ENCODE results near the gene OGDHL. TPM values are rescaled to one million over a fixed set of nuclear protein-coding genes. Genes with fewer than 3 reads are reported as not detected.
"Not testable (repeated sequence)": the region's sequence is repeated elsewhere in the genome, so short reads cannot be mapped to it uniquely, and the experiment has no call there.

The OGDHL gene
- total RNA-seq, 1 donor from 2014 or later: 10.1 TPM

DNA sequence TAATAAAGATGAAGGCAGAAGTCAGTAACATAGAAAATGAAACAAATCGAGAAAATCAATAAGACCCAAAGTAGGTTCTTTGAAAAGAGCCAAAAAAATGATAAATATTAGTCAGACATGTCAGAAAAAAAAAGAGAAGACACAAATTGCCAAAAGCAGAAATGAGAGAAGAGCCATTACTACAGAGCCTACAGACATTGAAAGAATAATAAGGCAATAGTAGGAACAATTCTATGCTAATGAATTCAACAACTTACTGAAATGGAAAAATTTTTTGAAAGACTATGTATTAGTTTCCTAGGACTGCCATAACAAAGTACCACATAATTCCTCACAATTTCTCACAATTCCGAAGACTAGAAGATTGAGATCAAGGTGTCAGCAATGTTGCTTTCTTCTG lies 35.5 kb downstream of the OGDHL start:
- peaks cover 9% of the 10 kb centered on the region for H3K36me3 Mint-ChIP-seq (ENCODE audit: low read depth)
- H3K4me3 Mint-ChIP-seq: no peak overlapping the region
- H3K27ac Mint-ChIP-seq (ENCODE audit: unreplicated experiment): no peak overlapping the region
- H3K27me3 Mint-ChIP-seq (ENCODE audit: low read depth): no peaks in the 10 kb centered on the region
- DNase-seq (ENCODE audit: low read depth, low spot score): no peak
- H3K9me3 Mint-ChIP-seq: peaks cover 12% of the 10 kb centered on the region
- no peaks in the 10 kb centered on the region for H3K4me1 Mint-ChIP-seq
- TF ChIP-seq, protein P1, sequence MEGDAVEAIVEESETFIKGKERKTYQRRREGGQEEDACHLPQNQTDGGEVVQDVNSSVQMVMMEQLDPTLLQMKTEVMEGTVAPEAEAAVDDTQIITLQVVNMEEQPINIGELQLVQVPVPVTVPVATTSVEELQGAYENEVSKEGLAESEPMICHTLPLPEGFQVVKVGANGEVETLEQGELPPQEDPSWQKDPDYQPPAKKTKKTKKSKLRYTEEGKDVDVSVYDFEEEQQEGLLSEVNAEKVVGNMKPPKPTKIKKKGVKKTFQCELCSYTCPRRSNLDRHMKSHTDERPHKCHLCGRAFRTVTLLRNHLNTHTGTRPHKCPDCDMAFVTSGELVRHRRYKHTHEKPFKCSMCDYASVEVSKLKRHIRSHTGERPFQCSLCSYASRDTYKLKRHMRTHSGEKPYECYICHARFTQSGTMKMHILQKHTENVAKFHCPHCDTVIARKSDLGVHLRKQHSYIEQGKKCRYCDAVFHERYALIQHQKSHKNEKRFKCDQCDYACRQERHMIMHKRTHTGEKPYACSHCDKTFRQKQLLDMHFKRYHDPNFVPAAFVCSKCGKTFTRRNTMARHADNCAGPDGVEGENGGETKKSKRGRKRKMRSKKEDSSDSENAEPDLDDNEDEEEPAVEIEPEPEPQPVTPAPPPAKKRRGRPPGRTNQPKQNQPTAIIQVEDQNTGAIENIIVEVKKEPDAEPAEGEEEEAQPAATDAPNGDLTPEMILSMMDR (conservative IDR thresholded peaks at IDR 0.05): no peak

DNA sequence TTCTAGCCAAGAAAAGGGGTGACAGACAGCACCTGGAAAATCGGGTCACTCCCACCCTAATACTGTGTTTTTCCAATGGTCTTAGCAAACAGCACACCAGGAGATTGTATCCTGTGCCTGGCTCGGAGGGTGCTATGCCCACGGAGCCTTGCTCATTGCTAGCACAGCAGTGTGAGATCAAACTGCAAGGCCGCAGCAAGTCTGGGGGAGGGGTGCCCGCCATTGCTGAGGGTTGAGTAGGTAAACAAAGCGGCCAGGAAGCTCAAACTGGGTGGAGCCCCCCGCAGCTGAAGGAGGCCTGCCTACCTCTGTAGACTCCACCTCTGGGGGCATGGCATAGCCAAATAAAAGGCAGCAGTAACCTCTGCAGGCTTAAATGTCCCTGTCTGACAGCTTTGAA lies 47.0 kb downstream of the OGDHL start:
- not testable (repeated sequence) for H3K36me3 Mint-ChIP-seq (ENCODE audit: low read depth); H3K4me3 Mint-ChIP-seq; H3K9me3 Mint-ChIP-seq; DNase-seq (ENCODE audit: low read depth, low spot score); H3K27ac Mint-ChIP-seq (ENCODE audit: unreplicated experiment)
- Mint-ChIP-seq H3K4me1 (peaks cover 14% of the 10 kb centered on the region), H3K27me3 (ENCODE audit: low read depth) (peaks cover 18% of the 10 kb centered on the region)

- Mint-ChIP-seq H3K27me3 (ENCODE audit: low read depth) (peaks cover 13% of the 10 kb centered on the region), H3K36me3 (ENCODE audit: low read depth) (peaks cover 3% of the 10 kb centered on the region), H3K27ac (ENCODE audit: unreplicated experiment) (no peak overlapping the region), H3K9me3 (peaks cover 3% of the 10 kb centered on the region), H3K4me1 (peaks cover 14% of the 10 kb centered on the region), H3K4me3 (no peak overlapping the region)
- DNase-seq (ENCODE audit: low read depth, low spot score): no peak
- TF ChIP-seq, protein P1 (conservative IDR thresholded peaks at IDR 0.05): no peak
These were observed 48.9 kb downstream of the OGDHL start for GRCh38 chr10:49713266-49713665.

DNA sequence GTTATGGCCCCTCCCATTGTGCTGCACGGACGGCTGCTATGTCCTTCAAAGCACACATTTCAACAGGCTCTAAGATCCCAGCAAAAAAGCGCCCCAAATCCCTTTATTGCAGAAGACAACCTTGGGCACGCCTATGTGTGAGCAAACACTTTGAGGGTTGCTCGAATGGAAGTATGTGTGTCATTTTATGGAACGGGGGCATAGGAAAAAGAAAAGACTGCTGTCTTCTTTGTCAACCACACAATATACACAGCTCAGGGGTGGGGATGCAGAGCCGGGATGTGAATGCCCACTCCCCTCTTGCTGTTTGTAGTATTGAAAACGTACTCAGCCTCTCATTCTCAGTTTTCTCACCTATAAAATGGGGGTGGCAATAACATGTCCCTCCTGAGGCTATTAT lies 50.6 kb downstream of the OGDHL start:
- Mint-ChIP-seq H3K27ac (ENCODE audit: unreplicated experiment) (no peak overlapping the region), H3K27me3 (ENCODE audit: low read depth) (peaks cover 13% of the 10 kb centered on the region), H3K4me3 (no peak overlapping the region), H3K9me3 (peaks cover 3% of the 10 kb centered on the region), H3K4me1 (peaks cover 14% of the 10 kb centered on the region), H3K36me3 (ENCODE audit: low read depth) (peaks cover 3% of the 10 kb centered on the region)
- DNase-seq (ENCODE audit: low read depth, low spot score): no peak
- TF ChIP-seq, protein P1 (conservative IDR thresholded peaks at IDR 0.05): no peak

- H3K27ac Mint-ChIP-seq (ENCODE audit: unreplicated experiment): no peak overlapping the region
- H3K27me3 Mint-ChIP-seq (ENCODE audit: low read depth): peaks cover 13% of the 10 kb centered on the region
- DNase-seq (ENCODE audit: low read depth, low spot score): no peak
- TF ChIP-seq, protein P1 (conservative IDR thresholded peaks at IDR 0.05): no peak
- H3K36me3 Mint-ChIP-seq (ENCODE audit: low read depth): peaks cover 3% of the 10 kb centered on the region
- peaks cover 14% of the 10 kb centered on the region for H3K4me1 Mint-ChIP-seq
- no peak overlapping the region for H3K4me3 Mint-ChIP-seq
- peaks cover 3% of the 10 kb centered on the region for H3K9me3 Mint-ChIP-seq
These were observed 51.2 kb downstream of the OGDHL start for GRCh38 chr10:49710966-49711365.

- H3K4me1 Mint-ChIP-seq: peaks cover 14% of the 10 kb centered on the region
- H3K27me3 Mint-ChIP-seq (ENCODE audit: low read depth): peaks cover 16% of the 10 kb centered on the region
- H3K27ac Mint-ChIP-seq (ENCODE audit: unreplicated experiment): no peak overlapping the region
- DNase-seq (ENCODE audit: low read depth, low spot score): no peak
- TF ChIP-seq, protein P1 (conservative IDR thresholded peaks at IDR 0.05): no peak
- H3K4me3 Mint-ChIP-seq: no peak overlapping the region
- H3K36me3 Mint-ChIP-seq (ENCODE audit: low read depth): peaks cover 3% of the 10 kb centered on the region
- peaks cover 5% of the 10 kb centered on the region for H3K9me3 Mint-ChIP-seq
These were observed 52.2 kb downstream of the OGDHL start for GRCh38 chr10:49709934-49710333.

Measured in neural crest cell (in vitro differentiated cells).